ENCODE measurements around the gene IL17RE. TPM values are rescaled to one million over a fixed set of nuclear protein-coding genes. Genes with fewer than 3 reads are reported as not detected.

IL17RE gene
- total and polyA plus RNA-seq, 2 of the 13 experiments (the other 11 are each of a cell fraction or from before 2014, with no cell fraction given), result 14.5 to 24.1 TPM

- 0 out of 2 replicates have a peak, but pooled peaks have one; percentile 58 for TF ChIP-seq ZXDC (CRISPR knock-in tag; IDR thresholded peaks at IDR 0.05)
- TF ChIP-seq REPIN1 (CRISPR knock-in tag; IDR thresholded peaks at IDR 0.05; ENCODE audit: borderline replicate concordance, low read depth), result no peak; the same call in 1 of the 2 replicates
- TF ChIP-seq ATRX (CRISPR knock-in tag; IDR thresholded peaks at IDR 0.05; ENCODE audit: borderline replicate concordance), result no peak
- no peak for TF ChIP-seq ZNF75D (CRISPR knock-in tag; IDR thresholded peaks at IDR 0.05; ENCODE audit: borderline replicate concordance)
- no peak for TF ChIP-seq ZNF10 (CRISPR knock-in tag; IDR thresholded peaks at IDR 0.05; ENCODE audit: borderline replicate concordance, low read depth)
- TF ChIP-seq JUND (CRISPR knock-in tag; IDR thresholded peaks at IDR 0.05), result 0 out of 2 replicates have a peak, but pooled peaks have one; percentile 48
- no peak for TF ChIP-seq ZFP36L1 (CRISPR knock-in tag; IDR thresholded peaks at IDR 0.05)
- no peak for TF ChIP-seq ZNF354B (CRISPR knock-in tag; IDR thresholded peaks at IDR 0.05)
- TF ChIP-seq ZNF589 (CRISPR knock-in tag; conservative IDR thresholded peaks at IDR 0.05), result no peak
- TF ChIP-seq ZNF549 (CRISPR knock-in tag; IDR thresholded peaks at IDR 0.05), result 0 out of 2 replicates have a peak, but pooled peaks have one; percentile 24
- no peak for TF ChIP-seq USF2 (IDR thresholded peaks at IDR 0.05; ENCODE audit: low read depth, low read length)
- TF ChIP-seq USF2 (CRISPR knock-in tag; IDR thresholded peaks at IDR 0.05; ENCODE audit: borderline replicate concordance), result no peak
- no peak for TF ChIP-seq MAZ (IDR thresholded peaks at IDR 0.05; ENCODE audit: borderline replicate concordance, low read depth, low read length)
- no peak; the same call in 1 of the 2 replicates for TF ChIP-seq MAZ (CRISPR knock-in tag; IDR thresholded peaks at IDR 0.05; ENCODE audit: low read depth)
- TF ChIP-seq PBX3 (CRISPR knock-in tag; IDR thresholded peaks at IDR 0.05; ENCODE audit: borderline replicate concordance), result no peak
- no peak for TF ChIP-seq SOX6 (IDR thresholded peaks at IDR 0.05)
- peak; percentile 58 for TF ChIP-seq SOX6 (CRISPR knock-in tag; IDR thresholded peaks at IDR 0.05)
- TF ChIP-seq HHEX (CRISPR knock-in tag; IDR thresholded peaks at IDR 0.05), result no peak
- no peak for TF ChIP-seq NFIB (CRISPR knock-in tag; IDR thresholded peaks at IDR 0.05; ENCODE audit: borderline replicate concordance)
- peak; percentile 85 for TF ChIP-seq ZNF776 (CRISPR knock-in tag; IDR thresholded peaks at IDR 0.05)
- peak; percentile 46; the same call in 1 of the 2 replicates for TF ChIP-seq ZMYM4 (CRISPR knock-in tag; IDR thresholded peaks at IDR 0.05)
- TF ChIP-seq MIER2 (CRISPR knock-in tag; IDR thresholded peaks at IDR 0.05), result no peak
- TF ChIP-seq SSRP1 (CRISPR knock-in tag; IDR thresholded peaks at IDR 0.05), result no peak
- peak; percentile 73 for TF ChIP-seq ZBTB7B (CRISPR knock-in tag; IDR thresholded peaks at IDR 0.05)
- no peak for TF ChIP-seq ZNF382 (CRISPR knock-in tag; IDR thresholded peaks at IDR 0.05; ENCODE audit: borderline replicate concordance)
- no peak for TF ChIP-seq ARNT (IDR thresholded peaks at IDR 0.05)
- no peak for TF ChIP-seq ZNF670 (CRISPR knock-in tag; IDR thresholded peaks at IDR 0.05; ENCODE audit: borderline replicate concordance)
These were observed 30.4 kb downstream of the IL17RE start (continued) for GRCh38 chr3:9932843-9933560.

Data from HepG2 (cell line).